Lower lobe of right lung (tissue), 2 donors: Measurements from ENCODE around the gene KIAA0513. TPM values are rescaled to one million over a fixed set of nuclear protein-coding genes. Genes with fewer than 3 reads are reported as not detected.
"Not testable (repeated sequence)": the region's sequence is repeated elsewhere in the genome, so short reads cannot be mapped to it uniquely, and the experiment has no call there.

Source experiments
- ATAC-seq, 2 donors: fragments of 200-7000 bp; cut with Tn5 transposase; one replicate each; pipeline ENCODE4 v1.9.1; 2020 to 2022; ENCODE audit warnings: mild to moderate bottlenecking in 2 of 2, moderate library complexity in 2 of 2
- DNase-seq: peaks from one replicate; pipeline ENCODE4 v3.0.0-alpha.2; 2020
- H3K27ac ChIP-seq: fragments of 200-600 bp; one replicate; pipeline ENCODE4 v1.8.0; 2022
- H3K27me3 ChIP-seq: fragments of 200-600 bp; one replicate; pipeline ENCODE4 v1.8.0; 2022; ENCODE audit warnings: low read depth
- H3K36me3 ChIP-seq: fragments of 200-600 bp; one replicate; pipeline ENCODE4 v1.8.0; 2022; ENCODE audit warnings: mild to moderate bottlenecking
- H3K4me1 ChIP-seq: fragments of 200-600 bp; one replicate; pipeline ENCODE4 v1.8.0; 2022
- H3K4me3 ChIP-seq: fragments of 200-600 bp; one replicate; pipeline ENCODE4 v1.8.0; 2022; ENCODE audit warnings: mild to moderate bottlenecking
- H3K9me3 ChIP-seq: fragments of 200-600 bp; one replicate; pipeline ENCODE4 v1.8.0; 2022
- CTCF ChIP-seq: fragments of 200-600 bp; IDR thresholded peaks from one replicate; pipeline ENCODE4 v1.8.0; 2022; ENCODE audit warnings: antibody characterized with exemption, mild to moderate bottlenecking
- intact Hi-C: fragments of 100-400 bp; cut with DNase I; formaldehyde crosslinking; loops from one replicate; pipeline ENCODE4 v1.11.0; 2022
- total RNA-seq: library from RNA; stranded (reverse); fragmentation: NEBNext Ultra II Directional; extraction: Animal tissue kit (Norgen Biotek cat#: 25700); gene quantifications from one replicate; pipeline ENCODE4 v1.2.1, GENCODE V29; 2021
- donor health status: DM: no; HTN: yes; CAD: no; lungs with severe emphysema.

Gene KIAA0513
- total RNA-seq, 1 donor from 2014 or later: 31.1 TPM

- peak overlapping the region; percentile 89 for H3K27ac ChIP-seq
- H3K9me3 ChIP-seq: no peaks in the 10 kb centered on the region
- intact Hi-C loops: no loop called here
- H3K4me3 ChIP-seq: peak overlapping the region; percentile 91
- H3K4me1 ChIP-seq: peaks cover 38% of the 10 kb centered on the region
- no peak for DNase-seq
- H3K36me3 ChIP-seq: peaks cover 14% of the 10 kb centered on the region
- TF ChIP-seq CTCF: peak; percentile 42
- no peaks in the 10 kb centered on the region for H3K27me3 ChIP-seq
- ATAC-seq: peak; percentile 34 to 47
Measured at GRCh38 chr16:85027958-85028684, 526 bp downstream of the KIAA0513 start.

GRCh38 chr16:85028685-85029407 lies 1.3 kb downstream of the KIAA0513 start:
- Histone ChIP-seq H3K27ac (peak overlapping the region; percentile 89), H3K4me3 (peak overlapping the region; percentile 91), H3K9me3 (no peaks in the 10 kb centered on the region), H3K36me3 (peaks cover 16% of the 10 kb centered on the region), H3K4me1 (peaks cover 38% of the 10 kb centered on the region), H3K27me3 (no peaks in the 10 kb centered on the region)
- TF ChIP-seq CTCF: no peak
- peak; percentile 31 to 34 for ATAC-seq
- DNase-seq: no peak
- intact Hi-C loops: no loop called here

- Histone ChIP-seq H3K9me3 (no peaks in the 10 kb centered on the region), H3K4me3 (peak overlapping the region; percentile 91), H3K4me1 (peaks cover 38% of the 10 kb centered on the region), H3K27ac (no peak overlapping the region), H3K36me3 (peaks cover 16% of the 10 kb centered on the region), H3K27me3 (no peaks in the 10 kb centered on the region)
- intact Hi-C loops: no loop called here
- no peak for TF ChIP-seq CTCF
- DNase-seq (no peak), ATAC-seq (no peak)
Measured at GRCh38 chr16:85029408-85029784, 1.8 kb downstream of the KIAA0513 start.

- peaks cover 16% of the 10 kb centered on the region for H3K36me3 ChIP-seq
- no peaks in the 10 kb centered on the region for H3K27me3 ChIP-seq
- DNase-seq: no peak
- H3K4me1 ChIP-seq: peaks cover 38% of the 10 kb centered on the region
- no peaks in the 10 kb centered on the region for H3K9me3 ChIP-seq
- no peak for ATAC-seq
- TF ChIP-seq CTCF: no peak
- intact Hi-C loops: no loop called here
- no peak overlapping the region for H3K4me3 ChIP-seq
- H3K27ac ChIP-seq: no peak overlapping the region
Measured at GRCh38 chr16:85029981-85030401, 2.4 kb downstream of the KIAA0513 start.

- ATAC-seq (no peak), DNase-seq (no peak)
- intact Hi-C loops: no loop called here
- Histone ChIP-seq H3K9me3 (no peaks in the 10 kb centered on the region), H3K36me3 (peaks cover 16% of the 10 kb centered on the region), H3K4me1 (peaks cover 30% of the 10 kb centered on the region), H3K4me3 (no peak overlapping the region), H3K27ac (no peak overlapping the region), H3K27me3 (no peaks in the 10 kb centered on the region)
- no peak for TF ChIP-seq CTCF
Measured at GRCh38 chr16:85031451-85031850, 3.9 kb downstream of the KIAA0513 start.

GRCh38 chr16:85032187-85032586 lies 4.6 kb downstream of the KIAA0513 start:
- H3K27me3 ChIP-seq, intact Hi-C loops, DNase-seq, H3K9me3 ChIP-seq, ATAC-seq, H3K4me3 ChIP-seq, H3K27ac ChIP-seq: not testable (repeated sequence)
- H3K36me3 ChIP-seq: peaks cover 16% of the 10 kb centered on the region
- peaks cover 33% of the 10 kb centered on the region for H3K4me1 ChIP-seq
